ENCODE data around the gene ZFP1. TPM values are rescaled to one million over a fixed set of nuclear protein-coding genes. Genes with fewer than 3 reads are reported as not detected.

ZFP1 gene
- total and polyA plus RNA-seq, 9 of the 15 experiments (the other 6 are each of a cell fraction or from before 2014, with no cell fraction given): 2.6 to 14.7 (median 11.6) TPM

DNA sequence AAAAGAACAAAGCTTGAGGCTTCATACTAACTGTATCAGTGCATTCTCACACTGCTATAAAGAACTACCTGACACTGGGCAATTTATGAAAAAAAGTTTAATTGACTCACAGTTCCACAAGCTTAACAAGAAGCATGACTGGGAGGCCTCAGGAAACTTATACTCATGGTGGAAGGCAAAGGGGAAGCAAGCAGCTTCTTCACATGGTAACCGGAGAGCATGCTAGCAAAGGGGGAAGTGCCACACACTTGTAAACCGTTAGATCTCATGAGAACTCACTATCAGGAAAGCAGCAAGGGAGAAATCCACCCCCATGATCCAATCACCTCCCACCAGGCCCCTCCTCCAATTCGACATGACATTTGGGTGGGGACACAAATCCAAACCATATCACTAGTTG lies 33.3 kb downstream of the ZFP1 start (continued):
- TF ChIP-seq RERE (CRISPR knock-in tag; IDR thresholded peaks at IDR 0.05; ENCODE audit: borderline replicate concordance) (no peak), ILK (tag; IDR thresholded peaks at IDR 0.05; ENCODE audit: borderline replicate concordance, low read depth) (no peak), PCBP2 (IDR thresholded peaks at IDR 0.05; ENCODE audit: low read depth, low read length, poor library complexity, severe bottlenecking) (no peak), POLR2B (IDR thresholded peaks at IDR 0.05; ENCODE audit: low read depth, partially characterized antibody) (no peak), TFE3 (CRISPR knock-in tag; IDR thresholded peaks at IDR 0.05) (no peak), NR1H2 (CRISPR knock-in tag; IDR thresholded peaks at IDR 0.05) (no peak)
- TF ChIP-seq, protein P1, sequence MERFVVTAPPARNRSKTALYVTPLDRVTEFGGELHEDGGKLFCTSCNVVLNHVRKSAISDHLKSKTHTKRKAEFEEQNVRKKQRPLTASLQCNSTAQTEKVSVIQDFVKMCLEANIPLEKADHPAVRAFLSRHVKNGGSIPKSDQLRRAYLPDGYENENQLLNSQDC (CRISPR knock-in tag; IDR thresholded peaks at IDR 0.05): no peak
- TF ChIP-seq, protein P2, sequence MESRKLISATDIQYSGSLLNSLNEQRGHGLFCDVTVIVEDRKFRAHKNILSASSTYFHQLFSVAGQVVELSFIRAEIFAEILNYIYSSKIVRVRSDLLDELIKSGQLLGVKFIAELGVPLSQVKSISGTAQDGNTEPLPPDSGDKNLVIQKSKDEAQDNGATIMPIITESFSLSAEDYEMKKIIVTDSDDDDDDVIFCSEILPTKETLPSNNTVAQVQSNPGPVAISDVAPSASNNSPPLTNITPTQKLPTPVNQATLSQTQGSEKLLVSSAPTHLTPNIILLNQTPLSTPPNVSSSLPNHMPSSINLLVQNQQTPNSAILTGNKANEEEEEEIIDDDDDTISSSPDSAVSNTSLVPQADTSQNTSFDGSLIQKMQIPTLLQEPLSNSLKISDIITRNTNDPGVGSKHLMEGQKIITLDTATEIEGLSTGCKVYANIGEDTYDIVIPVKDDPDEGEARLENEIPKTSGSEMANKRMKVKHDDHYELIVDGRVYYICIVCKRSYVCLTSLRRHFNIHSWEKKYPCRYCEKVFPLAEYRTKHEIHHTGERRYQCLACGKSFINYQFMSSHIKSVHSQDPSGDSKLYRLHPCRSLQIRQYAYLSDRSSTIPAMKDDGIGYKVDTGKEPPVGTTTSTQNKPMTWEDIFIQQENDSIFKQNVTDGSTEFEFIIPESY (CRISPR knock-in tag; IDR thresholded peaks at IDR 0.05): no peak

All from K562 (cell line).